GM12875 (cell line): ENCODE measurements around the gene VAV2.
"Not testable (repeated sequence)": the region's sequence is repeated elsewhere in the genome, so short reads cannot be mapped to it uniquely, and the experiment has no call there.

ENCODE experiments used
- H3K4me3 ChIP-seq: one replicate; pipeline ENCODE4 v1.5.1; 2011; ENCODE audit warnings: low read depth, low read length, control low read depth
- TF ChIP-seq, protein P1 (sequence below): IDR thresholded peaks from 2 replicates; pipeline ENCODE4 v1.5.1; 2011; ENCODE audit warnings: low read depth, mild to moderate bottlenecking, control low read depth, inconsistent platforms, low read length, moderate library complexity, borderline replicate concordance; ENCODE audit not compliant: insufficient read depth

Gene VAV2

GRCh38 chr9:133906932-133907910 lies 84.9 kb downstream of the VAV2 start:
- TF ChIP-seq, protein P1, sequence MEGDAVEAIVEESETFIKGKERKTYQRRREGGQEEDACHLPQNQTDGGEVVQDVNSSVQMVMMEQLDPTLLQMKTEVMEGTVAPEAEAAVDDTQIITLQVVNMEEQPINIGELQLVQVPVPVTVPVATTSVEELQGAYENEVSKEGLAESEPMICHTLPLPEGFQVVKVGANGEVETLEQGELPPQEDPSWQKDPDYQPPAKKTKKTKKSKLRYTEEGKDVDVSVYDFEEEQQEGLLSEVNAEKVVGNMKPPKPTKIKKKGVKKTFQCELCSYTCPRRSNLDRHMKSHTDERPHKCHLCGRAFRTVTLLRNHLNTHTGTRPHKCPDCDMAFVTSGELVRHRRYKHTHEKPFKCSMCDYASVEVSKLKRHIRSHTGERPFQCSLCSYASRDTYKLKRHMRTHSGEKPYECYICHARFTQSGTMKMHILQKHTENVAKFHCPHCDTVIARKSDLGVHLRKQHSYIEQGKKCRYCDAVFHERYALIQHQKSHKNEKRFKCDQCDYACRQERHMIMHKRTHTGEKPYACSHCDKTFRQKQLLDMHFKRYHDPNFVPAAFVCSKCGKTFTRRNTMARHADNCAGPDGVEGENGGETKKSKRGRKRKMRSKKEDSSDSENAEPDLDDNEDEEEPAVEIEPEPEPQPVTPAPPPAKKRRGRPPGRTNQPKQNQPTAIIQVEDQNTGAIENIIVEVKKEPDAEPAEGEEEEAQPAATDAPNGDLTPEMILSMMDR = no peak
- H3K4me3 ChIP-seq = no peak overlapping the region

GRCh38 chr9:133906218-133906617 lies 85.9 kb downstream of the VAV2 start:
- TF ChIP-seq, protein P1 = no peak
- no peak overlapping the region for H3K4me3 ChIP-seq

DNA sequence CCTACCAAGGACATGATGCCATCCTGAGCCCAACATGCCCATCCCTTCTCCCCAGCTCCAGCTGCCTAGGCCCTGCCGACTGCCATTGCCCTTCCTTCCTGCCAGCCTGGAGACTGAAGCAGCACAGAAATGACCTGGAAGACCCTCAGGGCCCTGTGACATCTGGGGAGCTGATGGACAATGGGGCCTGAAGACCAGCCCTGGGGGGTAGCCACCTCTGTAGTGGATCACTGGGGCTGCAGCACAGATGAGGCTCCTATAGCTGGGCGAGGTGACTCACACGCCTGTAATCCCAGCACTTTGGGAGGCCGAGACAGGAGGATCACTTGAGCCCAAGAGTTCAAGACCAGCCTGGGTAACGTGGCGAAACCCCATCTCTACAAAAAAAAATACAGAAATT lies 86.6 kb downstream of the VAV2 start:
- TF ChIP-seq, protein P1 = no peak

GRCh38 chr9:133904346-133905090 lies 87.6 kb downstream of the VAV2 start:
- TF ChIP-seq, protein P1 = no peak
- no peak overlapping the region for H3K4me3 ChIP-seq

More for the DNA sequence above, 86.6 kb downstream of the VAV2 start:
- no peak overlapping the region for H3K4me3 ChIP-seq

- H3K4me3 ChIP-seq = peak overlapping the region; percentile 26
Observed at GRCh38 chr9:133901184-133901835, 90.8 kb downstream of the VAV2 start.

DNA sequence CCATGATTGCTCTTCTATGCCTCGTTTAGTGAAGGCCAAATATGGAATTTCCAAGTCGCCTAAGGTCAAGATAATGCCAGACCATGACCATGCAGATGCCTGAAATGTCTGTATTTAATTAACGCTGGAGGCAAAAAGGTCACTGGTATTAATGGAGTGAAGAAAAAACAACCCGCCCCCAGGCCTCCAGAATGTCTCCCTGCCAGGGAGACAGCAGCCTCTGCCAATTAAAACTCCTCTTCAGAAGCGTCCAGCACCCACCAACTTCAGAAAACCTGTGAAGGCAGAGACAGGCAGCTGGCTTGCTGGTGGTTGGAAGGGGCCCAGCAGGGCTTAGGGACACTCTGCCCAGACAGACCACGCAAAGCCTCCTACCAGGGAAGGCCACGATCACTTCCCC lies 94.4 kb downstream of the VAV2 start:
- TF ChIP-seq, protein P1 = no peak
- H3K4me3 ChIP-seq = no peak overlapping the region

More at GRCh38 chr9:133901184-133901835, 90.8 kb downstream of the VAV2 start:
- TF ChIP-seq, protein P1 = no peak

- not testable (repeated sequence) for H3K4me3 ChIP-seq
Observed at GRCh38 chr9:133896007-133896406, 96.1 kb downstream of the VAV2 start.
